HepG2 (cell line): ENCODE results near the gene EIF3B.

Experiments used
- CREM ChIP-seq, 2 experiments: sonication (generic) in 1 of 2; formaldehyde crosslinking in 1 of 2; IDR thresholded peaks; 2 replicates each; pipeline versions ENCODE4 v1.4.0 to v1.6.1; 2016 to 2020; ENCODE audit warnings: antibody characterized with exemption in 1 of 2, mild to moderate bottlenecking in 1 of 2, missing genetic modification reagents in 1 of 2
- ZBTB21 ChIP-seq: sonication (generic); formaldehyde crosslinking; IDR thresholded peaks from 2 replicates; pipeline ENCODE4 v1.4.0; 2020; ENCODE audit warnings: missing genetic modification reagents
- ZNF790 ChIP-seq: sonication (generic); formaldehyde crosslinking; IDR thresholded peaks from 2 replicates; pipeline ENCODE4 v1.8.0; 2022; ENCODE audit warnings: missing genetic modification reagents, mild to moderate bottlenecking, borderline replicate concordance

- TF ChIP-seq CREM (IDR thresholded peaks at IDR 0.05) (no peak), CREM (CRISPR knock-in tag; IDR thresholded peaks at IDR 0.05) (no peak), ZBTB21 (no peak), ZNF790 (CRISPR knock-in tag) (no peak)
Observed at GRCh38 chr7:2371329-2371728, 16.7 kb downstream of the EIF3B start.
